Measurements from ENCODE around the gene ESRRG.

DNA sequence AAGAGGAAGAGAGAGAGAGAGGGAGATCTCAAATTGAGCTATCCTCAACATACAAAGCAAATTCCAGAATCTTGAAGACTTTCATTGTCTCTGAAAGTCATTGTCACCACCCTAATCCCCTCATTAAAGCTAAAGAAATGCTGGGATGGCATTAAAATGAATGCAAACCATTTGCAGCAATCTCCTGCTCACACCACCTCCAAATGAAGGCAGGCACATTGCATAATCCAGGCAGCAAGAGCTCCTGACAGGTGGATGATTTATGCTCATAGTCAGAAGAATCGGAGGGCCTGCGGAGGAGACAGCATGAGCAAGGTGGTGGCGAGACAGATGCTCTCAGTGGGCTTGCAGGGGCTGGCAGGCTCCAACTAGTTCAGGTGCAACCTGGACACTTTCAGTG, 90.2 kb downstream of the ESRRG start:
- TF ChIP-seq, protein P1, sequence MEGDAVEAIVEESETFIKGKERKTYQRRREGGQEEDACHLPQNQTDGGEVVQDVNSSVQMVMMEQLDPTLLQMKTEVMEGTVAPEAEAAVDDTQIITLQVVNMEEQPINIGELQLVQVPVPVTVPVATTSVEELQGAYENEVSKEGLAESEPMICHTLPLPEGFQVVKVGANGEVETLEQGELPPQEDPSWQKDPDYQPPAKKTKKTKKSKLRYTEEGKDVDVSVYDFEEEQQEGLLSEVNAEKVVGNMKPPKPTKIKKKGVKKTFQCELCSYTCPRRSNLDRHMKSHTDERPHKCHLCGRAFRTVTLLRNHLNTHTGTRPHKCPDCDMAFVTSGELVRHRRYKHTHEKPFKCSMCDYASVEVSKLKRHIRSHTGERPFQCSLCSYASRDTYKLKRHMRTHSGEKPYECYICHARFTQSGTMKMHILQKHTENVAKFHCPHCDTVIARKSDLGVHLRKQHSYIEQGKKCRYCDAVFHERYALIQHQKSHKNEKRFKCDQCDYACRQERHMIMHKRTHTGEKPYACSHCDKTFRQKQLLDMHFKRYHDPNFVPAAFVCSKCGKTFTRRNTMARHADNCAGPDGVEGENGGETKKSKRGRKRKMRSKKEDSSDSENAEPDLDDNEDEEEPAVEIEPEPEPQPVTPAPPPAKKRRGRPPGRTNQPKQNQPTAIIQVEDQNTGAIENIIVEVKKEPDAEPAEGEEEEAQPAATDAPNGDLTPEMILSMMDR (IDR thresholded peaks at IDR 0.05) = no peak
- TF ChIP-seq POLR2A (IDR thresholded peaks at IDR 0.05) = no peak
